UCSD-AML1 (cell line): ENCODE results near the gene SIPA1L3.
A peak's percentile ranks its signal among the peaks of the same experiment; 100 is the strongest.
"Not testable (repeated sequence)": the region's sequence is repeated elsewhere in the genome, so short reads cannot be mapped to it uniquely, and the experiment has no call there.

ENCODE experiments used
- DNase-seq: peaks from one replicate; lab custom pipeline; 2025; ENCODE audit not compliant: unreplicated experiment; lab: John Stamatoyannopoulos, UW

Gene SIPA1L3

DNA sequence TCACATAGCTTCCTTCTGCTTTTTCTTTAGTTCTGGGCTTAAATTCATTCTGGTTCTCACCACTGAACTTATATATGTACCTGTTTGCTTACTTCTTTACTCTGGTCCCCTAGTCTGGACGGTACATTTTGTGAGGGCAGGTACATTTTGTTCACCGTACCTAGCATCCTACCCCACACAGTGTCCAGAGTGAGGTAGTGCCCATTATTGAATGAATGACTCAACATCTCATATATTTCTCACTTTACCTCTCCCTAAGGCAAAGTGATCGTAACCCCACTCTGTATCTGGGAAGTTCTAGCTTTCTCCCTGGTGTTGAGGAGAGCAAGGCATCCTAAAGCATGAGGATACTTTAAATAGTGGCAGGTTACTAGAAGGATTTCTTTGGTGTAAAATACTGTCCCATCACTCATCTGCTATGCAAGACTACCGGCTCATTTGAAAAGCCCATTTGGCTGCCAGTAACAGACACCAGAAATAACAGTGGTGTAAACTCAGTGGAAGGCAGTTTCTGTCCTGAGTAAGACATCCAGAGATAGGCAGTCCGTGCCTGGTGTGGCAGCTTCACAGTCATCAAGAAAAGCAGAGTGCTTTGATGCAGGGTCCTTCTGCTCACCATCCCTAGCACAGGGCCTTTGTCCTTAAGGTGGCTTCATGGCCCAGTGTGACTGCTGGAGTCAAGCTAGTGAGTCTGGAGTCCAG is 111.8 kb downstream of the SIPA1L3 start:
- no peak for DNase-seq

GRCh38 chr19:38019396-38019724 is 112.4 kb downstream of the SIPA1L3 start:
- no peak for DNase-seq

DNA sequence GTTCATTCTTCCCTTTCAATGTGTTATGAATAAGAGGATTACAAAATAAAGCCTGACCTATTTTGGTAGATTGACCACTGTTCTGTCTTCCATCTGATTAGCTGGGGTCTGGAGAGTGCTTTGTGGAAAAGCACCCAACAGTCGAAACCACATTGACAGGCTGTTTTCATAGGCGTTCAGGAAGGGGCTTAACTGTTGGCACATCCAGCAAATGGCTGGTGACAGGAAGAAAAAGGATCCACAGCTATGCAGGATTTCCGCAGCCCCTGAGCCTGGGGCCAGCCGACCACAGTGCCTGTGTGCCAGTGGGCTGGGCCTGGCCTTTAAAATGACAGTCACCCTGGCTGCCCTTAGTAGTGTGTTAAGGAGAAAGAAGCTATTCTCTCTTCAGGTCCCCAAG is 113.3 kb downstream of the SIPA1L3 start:
- peak; percentile 91 for DNase-seq

- no peak for DNase-seq
Measured at GRCh38 chr19:38021352-38021751, 114.3 kb downstream of the SIPA1L3 start.

DNA sequence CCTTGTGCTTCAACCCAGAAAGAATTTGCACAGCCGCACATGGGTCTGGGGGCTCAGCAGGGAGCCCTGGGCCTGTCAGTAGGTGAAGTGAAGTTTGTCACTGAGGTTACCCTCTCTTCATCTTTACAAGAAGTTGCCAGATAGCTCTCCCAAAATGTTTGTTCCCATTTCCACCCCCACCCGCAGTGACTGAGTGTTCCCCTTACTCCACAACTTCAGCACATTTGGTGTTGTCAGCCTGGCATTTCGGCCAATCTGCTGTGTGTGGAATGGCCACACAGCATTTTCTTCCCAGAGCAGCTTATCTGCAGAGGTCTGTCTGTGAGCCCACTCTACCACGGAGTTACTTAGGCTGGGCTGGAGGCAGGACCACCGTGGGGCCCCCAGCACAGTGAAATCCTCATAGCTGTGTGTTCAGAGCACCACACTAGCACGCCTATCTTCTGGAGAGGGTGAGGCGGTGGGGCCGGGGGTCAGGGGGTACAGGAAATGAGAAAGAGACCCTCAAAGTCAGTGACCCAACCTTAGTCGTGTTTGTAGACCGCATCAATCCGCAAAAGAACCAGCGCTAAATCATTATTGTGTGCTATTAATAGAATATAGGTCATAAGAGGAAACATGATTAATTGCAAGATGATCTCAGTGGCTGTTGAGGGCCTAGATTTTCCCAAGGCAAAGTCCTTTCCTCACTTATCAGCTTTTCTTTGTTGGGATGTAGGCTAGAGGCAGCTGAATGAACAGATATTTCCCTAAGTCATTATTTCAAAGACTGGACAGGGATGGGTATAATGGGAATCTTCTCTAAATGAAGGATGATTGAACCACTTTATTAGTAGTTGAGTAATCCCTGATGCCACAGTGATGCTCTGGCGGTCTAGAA is 116.0 kb downstream of the SIPA1L3 start:
- no peak for DNase-seq

GRCh38 chr19:38023671-38024541 is 116.9 kb downstream of the SIPA1L3 start:
- no peak for DNase-seq

DNA sequence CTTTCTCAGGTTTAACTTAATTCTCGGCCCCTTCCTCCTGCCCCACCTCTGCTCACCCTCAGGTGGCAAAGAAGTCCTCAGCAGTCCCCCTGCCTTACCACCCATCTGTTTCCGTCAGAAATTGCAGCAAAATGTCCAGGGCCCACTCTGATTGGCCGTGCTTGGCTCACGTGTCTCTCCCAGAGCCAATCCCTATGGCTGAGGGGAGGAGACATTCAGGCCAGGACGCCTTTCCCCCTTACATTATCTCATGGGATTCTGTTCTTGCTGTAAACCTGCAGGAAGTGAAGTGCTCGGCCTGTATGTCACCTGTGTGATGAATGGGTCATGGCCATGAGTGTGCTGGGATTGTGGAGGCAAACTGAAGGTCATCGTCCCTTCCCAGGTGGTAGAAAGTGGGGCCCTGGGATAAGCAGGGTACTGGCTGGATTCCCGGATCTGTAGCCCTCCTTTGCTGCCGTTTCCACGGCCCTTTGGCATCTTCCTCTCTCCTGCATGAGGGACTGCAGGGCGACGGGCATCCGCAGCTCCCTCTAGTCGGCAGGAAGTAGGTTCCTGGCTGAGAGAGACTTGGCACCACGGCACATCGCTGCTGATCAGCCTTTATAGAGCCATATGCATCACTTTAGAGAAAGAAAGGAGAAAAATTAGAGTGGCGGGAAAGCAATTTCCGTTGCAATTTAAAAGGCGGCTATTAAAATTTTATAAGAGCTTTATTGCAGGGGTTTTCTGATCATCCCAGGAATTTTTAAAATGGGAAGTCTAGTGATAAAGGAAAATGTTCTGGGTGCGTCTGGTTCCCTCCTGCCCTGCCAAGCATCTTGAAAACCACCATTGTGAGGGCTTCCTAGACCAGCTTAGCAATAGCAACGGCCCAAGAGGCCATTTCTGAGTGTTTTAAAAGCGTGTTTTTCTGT is 118.2 kb downstream of the SIPA1L3 start:
- DNase-seq, result no peak

DNA sequence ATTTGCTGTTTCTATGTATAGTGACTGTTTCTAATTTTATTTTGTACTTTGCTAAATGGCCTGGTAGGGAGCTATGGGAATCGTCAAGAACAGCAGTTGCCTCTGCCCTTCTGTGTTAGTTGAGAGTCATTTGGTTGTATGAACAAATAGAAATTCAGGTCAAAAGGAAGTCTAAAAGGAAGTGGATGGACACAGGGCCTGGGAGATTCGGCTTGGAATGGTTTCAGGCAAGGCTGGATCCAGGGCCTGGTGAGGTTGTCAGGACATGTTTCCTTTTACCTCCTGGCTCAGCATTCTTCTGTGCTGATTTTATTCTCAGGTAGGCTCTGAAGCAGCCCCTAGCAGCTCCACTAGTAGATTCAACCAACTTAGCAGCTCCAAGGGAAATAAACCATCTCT is 118.9 kb downstream of the SIPA1L3 start:
- no peak for DNase-seq

DNA sequence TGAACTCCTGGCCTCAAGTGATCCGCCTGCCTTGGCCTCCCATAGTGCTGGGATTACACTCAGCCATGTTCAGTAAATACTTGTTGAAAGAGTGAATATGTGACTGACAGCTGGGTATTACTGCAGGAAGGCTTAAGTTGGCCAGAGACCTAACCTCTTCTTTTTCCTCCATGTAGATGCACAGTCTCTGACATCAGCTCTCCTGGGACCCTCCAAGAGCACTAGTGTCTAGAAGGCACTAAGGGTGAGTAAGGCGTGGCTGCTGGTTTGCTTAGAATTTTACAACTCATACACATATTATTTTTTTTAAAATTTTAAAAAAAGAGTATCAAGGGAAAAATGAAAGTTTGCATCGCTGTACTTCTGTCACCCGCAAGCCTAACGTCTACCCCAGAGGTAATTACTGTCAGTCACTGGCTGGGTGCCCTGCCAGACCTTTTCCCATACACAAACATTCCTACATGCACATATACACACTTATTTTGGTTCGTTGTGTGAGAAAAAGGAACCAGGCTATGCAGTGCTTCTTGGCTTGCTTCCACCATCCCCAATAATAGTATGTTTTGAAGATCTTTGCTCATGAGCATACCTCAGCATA is 122.0 kb downstream of the SIPA1L3 start:
- no peak for DNase-seq

DNA sequence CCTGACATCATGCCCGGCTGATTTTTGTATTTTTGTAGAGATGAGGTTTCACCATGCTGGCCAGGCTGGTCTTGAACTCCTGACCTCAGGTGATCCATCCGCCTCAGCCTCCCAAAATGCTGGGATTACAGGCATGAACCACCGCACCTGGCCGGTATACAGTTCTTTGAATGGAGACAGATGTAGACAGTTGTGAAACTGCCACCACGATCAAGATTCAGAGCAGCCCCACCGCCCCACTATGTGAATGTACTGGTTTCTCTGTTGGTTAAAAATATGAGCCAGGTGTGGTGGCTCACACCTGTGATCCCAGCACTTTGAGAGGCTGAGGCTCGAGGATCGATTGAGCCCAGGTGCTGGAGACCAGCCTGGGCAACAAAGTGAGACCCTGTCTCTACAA is 123.0 kb downstream of the SIPA1L3 start:
- DNase-seq, result not testable (repeated sequence)

- DNase-seq, result no peak
Measured at GRCh38 chr19:38030686-38031422, 123.8 kb downstream of the SIPA1L3 start.

- no peak for DNase-seq
Measured at GRCh38 chr19:38031423-38031770, 124.4 kb downstream of the SIPA1L3 start.

GRCh38 chr19:38032151-38032550 is 125.1 kb downstream of the SIPA1L3 start:
- no peak for DNase-seq

DNA sequence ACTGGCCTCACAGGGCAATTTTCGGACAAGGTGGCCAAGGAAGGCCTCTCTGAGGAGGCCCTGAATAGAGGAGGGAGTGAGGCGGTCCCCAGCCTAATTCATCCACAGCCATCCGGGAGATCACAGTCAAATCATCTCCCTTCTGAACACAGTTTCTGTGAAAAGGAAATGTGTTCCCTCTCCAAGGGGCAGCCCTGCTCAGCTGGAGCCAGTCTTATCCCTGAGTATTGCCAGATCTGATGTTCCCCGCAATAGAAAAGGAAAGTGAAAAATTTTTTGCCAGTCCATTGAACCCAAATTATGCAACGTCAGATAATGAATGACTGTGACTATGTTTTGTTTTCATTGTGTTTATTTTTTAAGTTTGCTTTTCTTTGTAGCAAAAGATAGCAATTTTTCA is 125.9 kb downstream of the SIPA1L3 start:
- no peak for DNase-seq

- DNase-seq, result no peak
Measured at GRCh38 chr19:38033658-38034491, 126.9 kb downstream of the SIPA1L3 start.

DNA sequence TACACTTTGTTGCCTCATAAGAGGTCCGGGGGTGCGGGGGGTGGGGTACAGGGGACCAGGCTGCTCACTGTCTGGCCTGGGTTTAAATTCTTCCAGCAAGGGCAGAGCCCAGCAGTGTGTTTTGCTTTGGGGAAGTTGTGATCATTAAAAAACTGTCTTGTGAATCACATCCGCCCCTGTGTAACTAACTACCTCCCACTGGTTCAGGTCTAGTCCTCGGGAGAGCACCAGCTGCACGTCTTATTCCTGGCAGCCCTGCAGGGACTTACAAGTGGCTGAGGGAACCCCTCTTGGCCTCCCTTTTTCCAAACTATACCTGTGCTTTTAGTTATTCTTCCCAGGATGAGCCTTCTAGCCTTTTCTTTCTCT is 127.5 kb downstream of the SIPA1L3 start:
- DNase-seq, result no peak

DNA sequence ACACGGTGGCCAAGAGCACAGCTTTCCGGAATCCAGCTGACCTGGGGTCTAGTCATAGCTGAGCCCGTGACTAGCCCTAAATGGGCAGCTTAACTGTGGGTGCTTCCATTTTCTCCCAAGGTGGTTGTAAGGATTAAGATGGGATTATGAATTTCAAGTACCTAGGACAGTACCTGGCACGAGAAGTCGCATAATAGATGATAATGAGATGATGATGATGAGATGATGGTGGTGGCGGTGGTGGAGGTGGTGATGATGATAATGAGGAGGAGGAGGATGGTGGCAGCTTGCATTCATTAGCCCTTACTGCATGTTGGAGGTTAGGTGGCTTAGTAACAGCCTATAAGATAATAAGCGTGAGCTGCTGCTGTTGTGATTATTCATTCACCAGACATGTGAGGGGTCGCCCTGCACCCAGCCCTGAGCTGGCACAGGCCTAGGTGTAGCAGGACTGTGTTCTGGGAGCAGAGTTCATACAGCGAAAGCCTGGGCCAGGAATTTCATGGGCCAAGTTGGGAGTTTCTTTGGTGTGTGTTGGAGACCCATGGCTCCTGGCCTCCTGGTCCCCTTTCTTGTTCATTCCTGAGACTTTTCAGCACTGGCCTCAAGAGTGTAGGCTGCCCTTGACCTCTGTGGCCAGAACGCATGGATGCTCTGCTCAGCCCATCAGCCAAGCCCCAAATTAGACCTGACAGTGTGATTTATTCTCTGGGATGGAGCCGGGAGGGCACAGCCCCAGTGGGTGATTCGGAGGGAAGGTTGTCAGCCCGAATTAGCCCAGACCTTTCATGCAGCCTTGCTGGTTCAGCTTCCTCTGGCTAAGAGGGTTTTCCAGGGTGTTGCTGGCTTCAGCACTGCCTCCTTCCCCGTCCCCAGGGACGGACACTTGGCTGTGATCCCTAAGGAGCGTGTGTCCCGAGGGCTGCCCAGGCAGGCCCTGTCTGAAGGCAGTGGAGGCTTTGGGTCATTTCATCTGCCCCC is 128.8 kb downstream of the SIPA1L3 start:
- DNase-seq, result no peak
